ENCODE data around the gene CEP70. TPM values are rescaled to one million over a fixed set of nuclear protein-coding genes. Genes with fewer than 3 reads are reported as not detected.

The CEP70 gene
- total RNA-seq, 1 experiment from 2014 or later = 59.2 TPM

- DNase-seq (ENCODE audit: low read depth) = no peak
These were observed 141.6 kb downstream of the CEP70 start for GRCh38 chr3:138452436-138452835.

DNA sequence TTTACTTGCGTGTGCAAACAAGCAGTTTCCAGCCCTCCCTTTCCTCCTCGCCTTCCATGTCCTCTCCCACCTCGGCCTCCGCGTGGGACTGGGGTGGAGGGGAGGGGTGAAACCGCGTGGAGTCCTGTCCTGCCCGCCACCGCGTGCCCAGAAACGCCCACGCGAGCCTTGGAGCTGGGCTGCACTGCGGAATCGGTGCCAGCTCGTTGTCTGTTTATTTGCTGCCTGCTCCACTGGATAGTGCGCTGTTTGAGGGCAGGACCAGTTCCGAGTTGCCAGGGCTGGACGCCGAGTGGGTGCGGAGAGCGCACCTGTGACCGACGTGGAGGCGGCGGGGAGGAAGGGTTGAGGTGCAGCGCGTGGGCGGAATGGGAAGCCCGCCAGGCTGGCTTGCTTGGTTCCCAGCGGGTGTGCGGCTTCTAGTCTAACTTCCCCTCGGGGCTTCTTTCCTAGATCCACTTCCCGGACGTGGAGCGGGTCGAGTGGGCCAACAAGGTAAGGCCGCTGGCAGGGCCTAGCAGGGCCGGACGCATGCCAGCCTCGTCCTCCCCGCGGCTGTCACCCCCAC is 142.4 kb downstream of the CEP70 start:
- DNase-seq (ENCODE audit: low read depth) = no peak

DNA sequence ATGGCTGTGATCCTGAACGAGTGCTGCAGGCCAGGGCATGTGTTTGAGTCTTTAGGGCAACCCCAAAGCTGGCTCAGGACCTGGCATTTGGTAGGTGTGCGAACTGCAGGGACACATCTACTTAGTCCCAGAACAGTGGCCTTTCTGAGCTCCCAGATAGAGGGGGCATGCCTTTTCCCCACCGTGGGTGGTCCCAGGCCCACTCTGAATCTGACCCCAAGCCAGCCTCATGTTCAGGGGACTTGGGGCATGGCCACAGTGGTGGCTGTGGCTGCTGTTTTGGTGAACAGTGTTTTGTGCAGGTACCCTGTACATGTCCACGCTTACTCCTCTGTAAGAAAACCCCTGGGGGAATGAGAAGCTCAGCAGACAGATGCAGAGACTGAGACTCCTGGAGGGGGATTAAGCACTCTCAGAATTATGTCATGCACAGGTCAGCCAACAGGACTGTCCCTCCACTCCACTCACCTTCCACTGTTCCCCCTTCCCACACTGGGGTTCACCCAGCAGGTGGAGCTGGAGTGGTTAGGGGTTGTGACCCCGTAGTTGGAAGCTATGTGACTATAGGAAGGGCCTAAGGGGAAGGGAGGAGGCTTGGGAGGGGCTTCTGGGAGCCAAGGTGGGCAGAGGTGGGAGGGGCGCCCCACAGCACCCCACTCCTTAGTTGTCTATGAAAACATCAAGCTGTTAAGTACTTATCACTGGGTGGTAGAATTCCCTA is 143.2 kb downstream of the CEP70 start:
- DNase-seq (ENCODE audit: low read depth) = no peak

GRCh38 chr3:138450181-138450580 is 143.9 kb downstream of the CEP70 start:
- DNase-seq (ENCODE audit: low read depth) = no peak

DNA sequence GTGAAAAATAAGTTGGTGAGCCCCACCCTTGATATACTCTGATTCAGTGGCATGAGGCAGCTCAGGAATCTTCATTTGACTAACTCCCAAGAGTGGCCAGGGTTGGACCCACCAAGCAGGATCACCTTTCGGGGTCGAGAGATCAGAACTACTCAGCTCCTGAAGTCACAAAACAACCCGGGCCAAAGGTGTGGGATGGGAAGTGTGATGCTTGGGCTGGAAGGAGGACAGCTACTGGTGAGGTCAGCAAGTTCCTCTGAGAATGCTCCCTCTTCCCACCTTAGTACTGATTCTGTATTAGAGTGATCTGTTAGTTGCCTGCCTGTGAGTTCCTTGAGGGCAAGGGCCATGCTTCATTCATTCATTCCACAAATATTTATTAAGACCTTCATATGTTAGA is 144.6 kb downstream of the CEP70 start:
- no peak for DNase-seq (ENCODE audit: low read depth)

DNA sequence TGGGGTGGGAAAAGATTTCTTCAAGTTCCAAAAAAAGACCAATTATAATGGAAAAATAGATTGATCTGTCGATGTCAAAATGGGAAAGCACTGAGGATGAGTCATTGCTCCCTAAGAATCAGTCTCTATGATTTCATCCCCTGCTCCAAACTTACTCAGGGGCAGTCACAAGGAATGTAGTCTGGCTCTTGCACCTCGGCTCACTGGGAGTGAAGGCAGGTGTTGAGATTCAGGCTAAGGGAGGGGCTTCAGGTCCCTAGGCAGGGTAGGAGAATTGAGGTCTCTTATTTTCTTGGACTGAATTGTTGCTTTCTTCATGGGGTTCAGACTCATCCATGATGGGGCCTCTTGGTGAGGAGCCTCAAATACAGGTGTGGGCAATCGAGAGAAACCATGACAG is 145.4 kb downstream of the CEP70 start:
- DNase-seq (ENCODE audit: low read depth) = no peak

- DNase-seq (ENCODE audit: low read depth) = no peak
These were observed 148.4 kb downstream of the CEP70 start for GRCh38 chr3:138445654-138446053.

DNA sequence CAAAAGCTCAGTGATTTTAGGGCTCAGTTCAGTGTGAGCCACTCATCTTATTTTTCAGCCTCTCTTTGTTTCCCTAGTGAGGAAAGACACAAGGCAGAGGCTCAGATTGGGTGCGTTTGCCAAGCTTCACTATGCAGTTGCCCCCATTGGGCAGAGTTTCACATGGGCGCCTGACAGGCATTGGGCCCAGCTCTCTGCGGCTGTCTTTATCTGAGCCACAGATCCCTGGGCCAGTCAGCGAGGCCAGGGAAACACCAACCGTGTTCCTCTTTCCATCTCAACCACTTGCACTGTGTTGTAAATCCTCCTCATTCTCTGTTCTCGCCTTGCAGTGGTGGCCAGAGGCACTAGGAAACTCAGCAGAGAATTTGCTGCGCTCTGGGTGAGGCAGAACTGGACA is 148.8 kb downstream of the CEP70 start:
- DNase-seq (ENCODE audit: low read depth) = no peak

Other genes with a start within 250 kb of the CEP70 start
- gene MRAS, start 245.7 kb downstream of the CEP70 start, total RNA-seq (2014; rRNA removed; shearing (Covaris generic)) = 23.5 and 29.6 TPM in 2 replicates
- gene ESYT3, start 159.6 kb downstream of the CEP70 start, total RNA-seq (2014; rRNA removed; shearing (Covaris generic)) = 0.12 and 0.20 TPM in 2 replicates
- gene FAIM, start 14.5 kb upstream of the CEP70 start, total RNA-seq (2014; rRNA removed; shearing (Covaris generic)) = 47.0 and 48.6 TPM in 2 replicates
- gene PIK3CB, start 240.7 kb upstream of the CEP70 start, total RNA-seq (2014; rRNA removed; shearing (Covaris generic)) = 9.1 and 11.1 TPM in 2 replicates